Measurements from ENCODE around the gene FOSB.

GRCh38 chr19:45443462-45444317, 24.1 kb upstream of the FOSB start:
- TF ChIP-seq CTCF (IDR thresholded peaks at IDR 0.05) (no peak), AFF4 (CRISPR knock-in tag; IDR thresholded peaks at IDR 0.05; ENCODE audit: borderline replicate concordance) (no peak), ATF6 (CRISPR knock-in tag; IDR thresholded peaks at IDR 0.05) (no peak), USF1 (CRISPR knock-in tag; IDR thresholded peaks at IDR 0.05) (no peak), USF2 (CRISPR knock-in tag; IDR thresholded peaks at IDR 0.05) (no peak), SP1 (CRISPR knock-in tag; conservative IDR thresholded peaks at IDR 0.05) (peak; percentile 77; the same call in 1 of the 2 replicates), MAX (CRISPR knock-in tag; IDR thresholded peaks at IDR 0.05) (0 out of 2 replicates have a peak, but pooled peaks have one; percentile 41), ZNF317 (CRISPR knock-in tag; IDR thresholded peaks at IDR 0.05; ENCODE audit: borderline replicate concordance, low read depth) (no peak), STAT6 (CRISPR knock-in tag; conservative IDR thresholded peaks at IDR 0.05; ENCODE audit: low read depth) (no peak), MYBL2 (CRISPR knock-in tag; IDR thresholded peaks at IDR 0.05) (no peak), ETV6 (CRISPR knock-in tag; IDR thresholded peaks at IDR 0.05) (peak; percentile 50; the same call in 1 of the 2 replicates), IRF1 (CRISPR knock-in tag; IDR thresholded peaks at IDR 0.05) (no peak)
